ENCODE measurements around the gene IL7R.

The IL7R gene

DNA sequence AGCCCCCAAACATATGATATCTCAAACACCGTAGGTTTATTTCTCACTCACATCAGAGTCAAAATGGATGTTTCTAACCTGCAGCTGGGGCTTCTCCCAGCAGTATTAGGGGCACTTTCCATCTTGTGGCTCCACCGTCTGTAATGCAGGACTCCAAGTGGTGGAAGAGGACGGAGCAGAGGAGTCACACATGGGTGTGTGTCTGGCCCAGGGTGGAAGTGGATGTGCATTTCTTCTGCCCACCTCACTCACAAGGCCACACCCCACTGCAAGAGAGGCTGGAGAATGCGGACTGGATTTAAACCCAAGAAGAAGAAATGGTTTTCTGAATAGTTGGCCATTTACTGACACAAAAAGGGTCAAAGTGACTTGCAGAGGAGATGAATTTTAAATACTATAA lies 13.9 kb downstream of the IL7R start:
- no peak overlapping the region for H3K4me3 Mint-ChIP-seq
- H3K4me1 Mint-ChIP-seq (ENCODE audit: low read depth) = peaks cover 24% of the 10 kb centered on the region
- H3K27ac Mint-ChIP-seq = no peak overlapping the region
- intact Hi-C loops (cut with micrococcal nuclease) = no loop called here
- H3K9me3 Mint-ChIP-seq = no peaks in the 10 kb centered on the region
- H3K36me3 Mint-ChIP-seq (ENCODE audit: low read depth) = no peaks in the 10 kb centered on the region
- no peaks in the 10 kb centered on the region for H3K27me3 Mint-ChIP-seq

- intact Hi-C loops (cut with micrococcal nuclease) = no loop called here
- no peak overlapping the region for H3K27ac Mint-ChIP-seq
- peaks cover 9% of the 10 kb centered on the region for H3K9me3 Mint-ChIP-seq
- H3K36me3 Mint-ChIP-seq (ENCODE audit: low read depth) = peaks cover 6% of the 10 kb centered on the region
- H3K4me3 Mint-ChIP-seq = no peak overlapping the region
- H3K27me3 Mint-ChIP-seq = no peaks in the 10 kb centered on the region
- peaks cover 27% of the 10 kb centered on the region for H3K4me1 Mint-ChIP-seq (ENCODE audit: low read depth)
Observed at GRCh38 chr5:35876454-35876853, 19.8 kb downstream of the IL7R start.

DNA sequence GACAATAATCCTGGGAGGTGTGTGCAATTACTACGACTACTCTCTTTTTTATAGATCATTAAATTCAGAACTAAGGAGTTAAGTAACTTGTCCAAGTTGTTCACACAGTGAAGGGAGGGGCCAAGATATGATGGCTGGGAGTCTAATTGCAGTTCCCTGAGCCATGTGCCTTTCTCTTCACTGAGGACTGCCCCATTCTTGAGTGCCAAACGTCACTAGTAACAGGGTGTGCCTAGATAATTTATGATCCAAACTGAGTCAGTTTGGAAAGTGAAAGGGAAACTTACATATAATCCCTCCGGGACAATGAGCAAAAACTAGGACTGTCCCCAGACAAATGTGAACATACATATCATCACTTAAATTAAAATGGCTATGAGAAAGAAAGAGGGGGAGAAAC lies 20.2 kb downstream of the IL7R start:
- Mint-ChIP-seq H3K27ac (no peak overlapping the region), H3K27me3 (no peaks in the 10 kb centered on the region), H3K36me3 (ENCODE audit: low read depth) (peaks cover 6% of the 10 kb centered on the region), H3K4me3 (no peak overlapping the region), H3K4me1 (ENCODE audit: low read depth) (peaks cover 27% of the 10 kb centered on the region), H3K9me3 (peaks cover 9% of the 10 kb centered on the region)
- intact Hi-C loops (cut with micrococcal nuclease) = no loop called here

DNA sequence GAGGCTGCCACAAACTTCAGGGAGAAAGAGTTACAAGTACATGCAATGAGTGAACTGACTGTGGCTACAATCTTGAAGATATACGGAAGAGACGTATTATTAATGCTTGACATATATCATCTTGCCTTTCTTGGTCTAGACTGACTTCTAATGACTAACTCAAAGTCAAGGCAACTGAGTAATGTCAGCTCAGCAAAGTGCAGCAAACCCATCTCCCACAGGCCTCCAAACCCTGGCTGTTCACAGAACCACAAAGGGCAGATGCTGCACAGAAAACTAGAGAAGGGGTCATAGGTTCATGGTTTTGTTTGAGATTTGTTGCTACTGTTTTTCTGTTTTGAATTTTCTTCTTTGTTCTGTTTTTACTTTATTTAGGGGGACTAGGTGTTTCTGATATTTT lies 21.0 kb downstream of the IL7R start:
- H3K9me3 Mint-ChIP-seq = peaks cover 9% of the 10 kb centered on the region
- no peak overlapping the region for H3K27ac Mint-ChIP-seq
- intact Hi-C loops (cut with micrococcal nuclease) = no loop called here
- H3K27me3 Mint-ChIP-seq = no peaks in the 10 kb centered on the region
- H3K36me3 Mint-ChIP-seq (ENCODE audit: low read depth) = peaks cover 6% of the 10 kb centered on the region
- no peak overlapping the region for H3K4me3 Mint-ChIP-seq
- peaks cover 32% of the 10 kb centered on the region for H3K4me1 Mint-ChIP-seq (ENCODE audit: low read depth)

DNA sequence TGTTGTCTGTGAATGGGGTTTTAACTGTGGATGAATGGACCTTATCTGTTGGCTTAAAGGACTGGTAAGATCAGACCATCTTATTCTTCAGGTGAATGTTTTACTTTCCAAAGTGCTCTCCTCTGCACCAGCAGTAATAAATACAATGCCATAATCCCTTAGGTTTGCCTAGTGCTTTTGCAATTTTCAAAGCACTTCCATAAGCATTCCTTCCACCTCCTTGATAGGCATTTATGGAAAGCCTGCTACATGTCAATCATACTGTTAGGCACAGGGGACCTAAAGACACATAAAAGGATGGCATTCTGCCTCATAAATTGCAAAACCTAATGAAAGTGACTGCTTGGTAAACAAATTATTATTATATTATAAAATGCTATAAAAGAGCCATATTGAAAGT lies 21.4 kb downstream of the IL7R start:
- peaks cover 6% of the 10 kb centered on the region for H3K36me3 Mint-ChIP-seq (ENCODE audit: low read depth)
- peaks cover 36% of the 10 kb centered on the region for H3K4me1 Mint-ChIP-seq (ENCODE audit: low read depth)
- no peaks in the 10 kb centered on the region for H3K27me3 Mint-ChIP-seq
- peaks cover 11% of the 10 kb centered on the region for H3K9me3 Mint-ChIP-seq
- H3K27ac Mint-ChIP-seq = no peak overlapping the region
- intact Hi-C loops (cut with micrococcal nuclease) = no loop called here
- H3K4me3 Mint-ChIP-seq = no peak overlapping the region

GRCh38 chr5:35879096-35879495 lies 22.4 kb downstream of the IL7R start:
- no peak overlapping the region for H3K4me3 Mint-ChIP-seq
- no peak overlapping the region for H3K27ac Mint-ChIP-seq
- intact Hi-C loops (cut with micrococcal nuclease) = no loop called here
- H3K36me3 Mint-ChIP-seq (ENCODE audit: low read depth) = peaks cover 6% of the 10 kb centered on the region
- peaks cover 19% of the 10 kb centered on the region for H3K9me3 Mint-ChIP-seq
- peaks cover 47% of the 10 kb centered on the region for H3K4me1 Mint-ChIP-seq (ENCODE audit: low read depth)
- H3K27me3 Mint-ChIP-seq = no peaks in the 10 kb centered on the region

DNA sequence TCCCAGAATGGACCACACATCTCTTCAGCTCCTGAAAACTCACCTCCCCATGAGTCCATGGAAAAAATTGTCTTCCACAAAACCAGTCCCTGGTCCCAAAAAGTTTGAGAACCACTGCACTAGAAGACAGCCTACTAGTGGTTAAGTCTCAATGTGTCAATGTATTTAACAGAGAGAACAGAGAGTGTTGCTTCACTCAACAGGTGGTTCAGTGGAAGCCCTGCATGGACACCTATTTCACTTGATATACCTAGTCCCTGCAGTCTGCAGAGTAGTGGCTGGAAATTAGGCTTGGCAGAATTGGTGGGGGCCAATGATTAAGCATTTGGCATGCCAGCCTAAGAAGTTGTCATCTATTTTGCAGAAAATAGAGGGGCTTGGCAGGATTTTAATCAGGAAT lies 23.0 kb downstream of the IL7R start:
- Mint-ChIP-seq H3K36me3 (ENCODE audit: low read depth) (peaks cover 6% of the 10 kb centered on the region), H3K9me3 (peaks cover 19% of the 10 kb centered on the region), H3K27me3 (no peaks in the 10 kb centered on the region), H3K4me3 (no peak overlapping the region), H3K27ac (no peak overlapping the region), H3K4me1 (ENCODE audit: low read depth) (peaks cover 51% of the 10 kb centered on the region)
- intact Hi-C loops (cut with micrococcal nuclease) = no loop called here

- peaks cover 51% of the 10 kb centered on the region for H3K4me1 Mint-ChIP-seq (ENCODE audit: low read depth)
- intact Hi-C loops (cut with micrococcal nuclease) = no loop called here
- peaks cover 6% of the 10 kb centered on the region for H3K36me3 Mint-ChIP-seq (ENCODE audit: low read depth)
- peak overlapping the region; percentile 2 for H3K27ac Mint-ChIP-seq
- peaks cover 19% of the 10 kb centered on the region for H3K9me3 Mint-ChIP-seq
- no peak overlapping the region for H3K4me3 Mint-ChIP-seq
- no peaks in the 10 kb centered on the region for H3K27me3 Mint-ChIP-seq
Observed at GRCh38 chr5:35880156-35880555, 23.5 kb downstream of the IL7R start.

DNA sequence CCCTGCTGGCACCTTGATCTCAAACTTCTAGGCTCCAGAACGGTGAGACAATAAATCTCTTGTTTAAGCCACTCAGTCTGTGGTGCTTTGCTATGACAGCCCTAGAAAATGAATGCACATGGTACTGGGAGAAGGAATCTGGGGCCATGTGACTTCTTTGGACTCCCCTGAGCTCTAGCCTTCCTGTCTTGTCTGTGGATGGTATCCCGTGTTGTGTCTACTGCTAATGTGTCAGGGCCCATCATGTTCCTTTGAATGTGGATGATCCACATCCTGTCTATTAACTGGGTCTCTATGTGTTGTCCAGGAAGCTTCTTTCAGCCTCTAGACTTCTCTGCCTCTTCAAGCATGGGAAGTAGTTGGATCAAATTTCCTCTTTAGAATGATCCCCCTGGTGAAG lies 25.1 kb downstream of the IL7R start:
- H3K27ac Mint-ChIP-seq = no peak overlapping the region
- H3K27me3 Mint-ChIP-seq = no peaks in the 10 kb centered on the region
- H3K36me3 Mint-ChIP-seq (ENCODE audit: low read depth) = no peaks in the 10 kb centered on the region
- intact Hi-C loops (cut with micrococcal nuclease) = no loop called here
- H3K4me1 Mint-ChIP-seq (ENCODE audit: low read depth) = peaks cover 43% of the 10 kb centered on the region
- no peak overlapping the region for H3K4me3 Mint-ChIP-seq
- H3K9me3 Mint-ChIP-seq = peaks cover 19% of the 10 kb centered on the region

- Mint-ChIP-seq H3K4me1 (ENCODE audit: low read depth) (peaks cover 37% of the 10 kb centered on the region), H3K9me3 (peaks cover 19% of the 10 kb centered on the region), H3K4me3 (no peak overlapping the region), H3K27ac (peak overlapping the region; percentile 75), H3K36me3 (ENCODE audit: low read depth) (no peaks in the 10 kb centered on the region), H3K27me3 (no peaks in the 10 kb centered on the region)
- intact Hi-C loops (cut with micrococcal nuclease) = no loop called here
Observed at GRCh38 chr5:35884191-35884769, 27.6 kb downstream of the IL7R start.

GRCh38 chr5:35884773-35885172 lies 28.1 kb downstream of the IL7R start:
- no peak overlapping the region for H3K4me3 Mint-ChIP-seq
- no peak overlapping the region for H3K27ac Mint-ChIP-seq
- H3K36me3 Mint-ChIP-seq (ENCODE audit: low read depth) = no peaks in the 10 kb centered on the region
- peaks cover 19% of the 10 kb centered on the region for H3K9me3 Mint-ChIP-seq
- intact Hi-C loops (cut with micrococcal nuclease) = no loop called here
- no peaks in the 10 kb centered on the region for H3K27me3 Mint-ChIP-seq
- H3K4me1 Mint-ChIP-seq (ENCODE audit: low read depth) = peaks cover 32% of the 10 kb centered on the region

GRCh38 chr5:35886381-35886780 lies 29.7 kb downstream of the IL7R start:
- Mint-ChIP-seq H3K27ac (no peak overlapping the region), H3K4me3 (no peak overlapping the region), H3K4me1 (ENCODE audit: low read depth) (peaks cover 24% of the 10 kb centered on the region), H3K27me3 (no peaks in the 10 kb centered on the region), H3K9me3 (peaks cover 14% of the 10 kb centered on the region), H3K36me3 (ENCODE audit: low read depth) (no peaks in the 10 kb centered on the region)
- intact Hi-C loops (cut with micrococcal nuclease) = no loop called here

- peaks cover 20% of the 10 kb centered on the region for H3K4me1 Mint-ChIP-seq (ENCODE audit: low read depth)
- intact Hi-C loops (cut with micrococcal nuclease) = no loop called here
- H3K4me3 Mint-ChIP-seq = no peak overlapping the region
Observed at GRCh38 chr5:35887321-35888100, 30.8 kb downstream of the IL7R start.

DNA sequence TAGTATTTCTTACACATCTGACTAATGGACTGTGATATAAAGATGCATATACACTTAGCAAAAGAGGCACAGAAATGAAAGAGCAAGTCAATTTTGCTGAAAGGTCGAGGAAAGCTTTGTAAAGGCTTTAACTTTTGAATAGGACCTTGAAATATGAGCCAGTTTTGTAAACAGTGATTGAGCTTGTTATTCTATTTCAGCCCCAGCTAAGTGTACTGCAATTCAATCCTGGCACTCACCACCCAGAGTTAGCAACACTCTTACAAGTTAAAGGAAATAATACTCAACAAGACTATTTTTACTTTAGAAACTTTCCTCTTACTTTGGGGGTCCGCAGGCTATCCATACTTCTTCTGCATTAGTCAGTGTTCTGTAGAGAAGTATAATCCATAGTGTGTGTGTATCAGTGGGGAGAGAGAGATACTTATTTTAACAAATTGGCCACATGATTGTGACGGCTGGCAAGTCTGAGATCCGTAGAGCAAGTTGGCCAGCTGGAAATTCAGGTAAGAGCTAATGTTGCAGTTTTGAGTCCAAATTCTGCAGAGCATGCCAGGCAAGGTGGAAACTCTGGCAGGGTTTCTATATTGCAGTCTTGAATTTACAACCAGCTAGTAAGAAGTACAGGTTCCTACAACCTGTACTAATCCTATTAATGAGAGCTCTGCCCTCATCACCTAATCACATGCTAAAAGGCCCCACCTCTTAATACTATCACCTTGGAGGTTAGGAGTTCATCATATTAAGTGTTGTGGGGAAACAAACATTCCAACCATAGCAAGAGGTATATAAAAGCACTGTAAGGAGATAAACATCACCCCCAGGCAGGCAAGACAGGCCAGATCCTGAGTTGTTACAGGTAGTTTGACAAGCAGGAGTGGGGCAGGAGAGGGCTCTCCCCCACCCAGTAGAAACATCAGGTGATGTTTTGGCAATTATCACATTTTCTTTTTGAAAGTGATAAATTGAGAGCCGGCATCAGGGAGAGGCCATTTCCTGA lies 33.6 kb downstream of the IL7R start:
- Mint-ChIP-seq H3K9me3 (peaks cover 22% of the 10 kb centered on the region), H3K4me3 (no peak overlapping the region), H3K36me3 (ENCODE audit: low read depth) (no peaks in the 10 kb centered on the region), H3K27ac (no peak overlapping the region), H3K27me3 (no peaks in the 10 kb centered on the region), H3K4me1 (ENCODE audit: low read depth) (no peaks in the 10 kb centered on the region)
- intact Hi-C loops (cut with micrococcal nuclease) = no loop called here

More at GRCh38 chr5:35887321-35888100, 30.8 kb downstream of the IL7R start:
- Mint-ChIP-seq H3K36me3 (ENCODE audit: low read depth) (no peaks in the 10 kb centered on the region), H3K27me3 (no peaks in the 10 kb centered on the region), H3K9me3 (peaks cover 25% of the 10 kb centered on the region), H3K27ac (no peak overlapping the region)

Measured in dendritic cell treated with granulocyte-macrophage colony-stimulating factor and Interleukin-4, amounts not matched to agents 40 ng/mL and 50 ng/mL, for 4 days (primary cell).